ENCODE measurements around the gene SLC2A8.

Gene SLC2A8

DNA sequence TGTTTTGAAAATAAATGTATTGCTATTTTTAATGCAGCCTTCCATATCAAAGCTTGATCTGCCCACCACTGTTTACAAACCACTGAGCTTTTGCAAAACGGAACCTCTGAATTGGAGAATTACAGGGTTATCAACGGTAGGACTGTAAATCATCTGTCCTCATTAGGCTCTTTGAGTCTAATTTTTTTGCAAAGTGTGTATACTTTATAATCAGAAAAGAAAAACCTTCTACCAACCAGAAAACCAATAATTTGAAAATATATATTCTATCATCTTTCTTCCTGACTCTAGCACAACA, 6.8 kb upstream of the SLC2A8 start:
- Histone ChIP-seq H3K9me2 (replicated peaks; ENCODE audit: insufficient read depth, low read length) (no peaks in the 10 kb centered on the region), H3K4me1 (ENCODE audit: low read length) (peaks cover 4% of the 10 kb centered on the region; the same call in 1 of the 2 replicates), H3K27me3 (replicated peaks; ENCODE audit: insufficient read depth, low read length) (no peaks in the 10 kb centered on the region), H3K4me3 (ENCODE audit: low read length) (no peak overlapping the region), H3K9me3 (replicated peaks; ENCODE audit: insufficient read depth, low read length) (no peaks in the 10 kb centered on the region), H3K79me2 (ENCODE audit: low read length) (no peaks in the 10 kb centered on the region), H3K4me2 (ENCODE audit: low read depth, low read length) (no peak overlapping the region), H2AFZ (ENCODE audit: low read length) (no peak overlapping the region), H4K20me1 (ENCODE audit: insufficient read depth, low read length) (no peaks in the 10 kb centered on the region), H3K9ac (ENCODE audit: low read length) (no peak overlapping the region), H3K27ac (ENCODE audit: low read length) (no peak overlapping the region), H3F3A (ENCODE audit: insufficient read depth, low read length) (no peaks in the 10 kb centered on the region), H3K36me3 (replicated peaks; ENCODE audit: insufficient read depth, low read length) (no peaks in the 10 kb centered on the region)
- TF ChIP-seq EZH2 (optimal IDR thresholded peaks at IDR 0.05; ENCODE audit: low read depth, low read length) (no peak), EZH2phosphoT487 (IDR thresholded peaks at IDR 0.05; ENCODE audit: low read length) (no peak)
- TF ChIP-seq, protein P1, sequence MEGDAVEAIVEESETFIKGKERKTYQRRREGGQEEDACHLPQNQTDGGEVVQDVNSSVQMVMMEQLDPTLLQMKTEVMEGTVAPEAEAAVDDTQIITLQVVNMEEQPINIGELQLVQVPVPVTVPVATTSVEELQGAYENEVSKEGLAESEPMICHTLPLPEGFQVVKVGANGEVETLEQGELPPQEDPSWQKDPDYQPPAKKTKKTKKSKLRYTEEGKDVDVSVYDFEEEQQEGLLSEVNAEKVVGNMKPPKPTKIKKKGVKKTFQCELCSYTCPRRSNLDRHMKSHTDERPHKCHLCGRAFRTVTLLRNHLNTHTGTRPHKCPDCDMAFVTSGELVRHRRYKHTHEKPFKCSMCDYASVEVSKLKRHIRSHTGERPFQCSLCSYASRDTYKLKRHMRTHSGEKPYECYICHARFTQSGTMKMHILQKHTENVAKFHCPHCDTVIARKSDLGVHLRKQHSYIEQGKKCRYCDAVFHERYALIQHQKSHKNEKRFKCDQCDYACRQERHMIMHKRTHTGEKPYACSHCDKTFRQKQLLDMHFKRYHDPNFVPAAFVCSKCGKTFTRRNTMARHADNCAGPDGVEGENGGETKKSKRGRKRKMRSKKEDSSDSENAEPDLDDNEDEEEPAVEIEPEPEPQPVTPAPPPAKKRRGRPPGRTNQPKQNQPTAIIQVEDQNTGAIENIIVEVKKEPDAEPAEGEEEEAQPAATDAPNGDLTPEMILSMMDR (IDR thresholded peaks at IDR 0.05; ENCODE audit: low read length) = no peak
- no peak for DNase-seq

DNA sequence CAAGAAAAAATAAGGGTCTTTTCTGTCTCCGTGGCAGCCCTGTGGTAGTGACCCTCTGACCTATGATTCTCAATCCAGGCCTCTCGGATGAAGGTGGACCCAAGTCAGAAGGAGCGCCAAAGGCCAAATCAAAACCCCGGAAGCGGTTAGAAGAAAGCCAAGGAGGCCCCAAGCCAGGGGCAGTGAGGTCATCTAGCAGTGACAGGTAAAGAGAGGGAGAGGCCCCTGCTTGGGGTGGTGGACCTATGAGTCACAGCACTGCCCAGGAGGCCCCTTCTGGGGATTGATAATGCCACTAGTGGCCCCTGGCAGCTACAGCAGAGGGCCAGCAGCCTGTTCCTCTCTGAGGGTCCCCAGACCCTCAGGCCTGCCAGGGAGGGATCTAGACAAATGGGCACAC, 6.4 kb upstream of the SLC2A8 start:
- DNase-seq = no peak
- no peaks in the 10 kb centered on the region for H3F3A ChIP-seq (ENCODE audit: insufficient read depth, low read length)
- no peaks in the 10 kb centered on the region for H4K20me1 ChIP-seq (ENCODE audit: insufficient read depth, low read length)
- H2AFZ ChIP-seq (ENCODE audit: low read length) = no peak overlapping the region
- H3K27me3 ChIP-seq (replicated peaks; ENCODE audit: insufficient read depth, low read length) = no peaks in the 10 kb centered on the region
- H3K9ac ChIP-seq (ENCODE audit: low read length) = no peak overlapping the region
- H3K27ac ChIP-seq (ENCODE audit: low read length) = no peak overlapping the region
- no peak overlapping the region for H3K4me2 ChIP-seq (ENCODE audit: low read depth, low read length)
- TF ChIP-seq, protein P1 (IDR thresholded peaks at IDR 0.05; ENCODE audit: low read length) = no peak
- TF ChIP-seq EZH2 (optimal IDR thresholded peaks at IDR 0.05; ENCODE audit: low read depth, low read length) (no peak), EZH2phosphoT487 (IDR thresholded peaks at IDR 0.05; ENCODE audit: low read length) (no peak)
- H3K9me3 ChIP-seq (replicated peaks; ENCODE audit: insufficient read depth, low read length) = no peaks in the 10 kb centered on the region
- H3K79me2 ChIP-seq (ENCODE audit: low read length) = no peaks in the 10 kb centered on the region
- no peaks in the 10 kb centered on the region for H3K9me2 ChIP-seq (replicated peaks; ENCODE audit: insufficient read depth, low read length)
- H3K36me3 ChIP-seq (replicated peaks; ENCODE audit: insufficient read depth, low read length) = no peaks in the 10 kb centered on the region
- no peak overlapping the region for H3K4me3 ChIP-seq (ENCODE audit: low read length)
- peaks cover 6% of the 10 kb centered on the region; the same call in 1 of the 2 replicates for H3K4me1 ChIP-seq (ENCODE audit: low read length)

DNA sequence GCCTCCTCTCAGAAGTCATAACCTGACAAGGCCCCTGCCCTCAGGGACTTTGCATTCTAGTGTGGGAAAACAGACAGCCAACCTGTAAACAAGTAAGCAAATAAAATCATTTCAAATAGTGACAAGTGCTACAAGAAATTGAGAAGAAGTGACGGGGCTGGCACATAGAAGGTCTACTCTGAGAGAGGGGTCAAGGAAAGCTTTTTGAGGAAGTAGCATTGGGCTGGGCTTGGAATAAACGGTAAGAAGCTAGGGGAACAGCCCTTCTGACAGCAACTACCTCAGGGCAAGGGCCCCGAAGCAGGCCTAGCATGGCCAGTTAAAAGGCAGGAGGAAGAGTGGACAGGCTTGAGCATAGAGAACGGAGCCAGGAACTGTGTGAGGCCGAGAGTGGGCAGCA, 4.8 kb upstream of the SLC2A8 start:
- Histone ChIP-seq H3K79me2 (ENCODE audit: low read length) (no peaks in the 10 kb centered on the region), H3K36me3 (replicated peaks; ENCODE audit: insufficient read depth, low read length) (no peaks in the 10 kb centered on the region), H4K20me1 (ENCODE audit: insufficient read depth, low read length) (no peaks in the 10 kb centered on the region), H3K27ac (ENCODE audit: low read length) (no peak overlapping the region), H3K4me2 (ENCODE audit: low read depth, low read length) (no peak overlapping the region), H3K9me3 (replicated peaks; ENCODE audit: insufficient read depth, low read length) (no peaks in the 10 kb centered on the region), H3K9ac (ENCODE audit: low read length) (no peak overlapping the region), H3K4me1 (ENCODE audit: low read length) (peaks cover 13% of the 10 kb centered on the region; the same call in 1 of the 2 replicates), H3K4me3 (ENCODE audit: low read length) (no peak overlapping the region), H2AFZ (ENCODE audit: low read length) (no peak overlapping the region), H3F3A (ENCODE audit: insufficient read depth, low read length) (no peaks in the 10 kb centered on the region), H3K9me2 (replicated peaks; ENCODE audit: insufficient read depth, low read length) (no peaks in the 10 kb centered on the region), H3K27me3 (replicated peaks; ENCODE audit: insufficient read depth, low read length) (no peaks in the 10 kb centered on the region)
- TF ChIP-seq, protein P1 (IDR thresholded peaks at IDR 0.05; ENCODE audit: low read length) = no peak
- TF ChIP-seq EZH2 (optimal IDR thresholded peaks at IDR 0.05; ENCODE audit: low read depth, low read length) = no peak
- no peak for TF ChIP-seq EZH2phosphoT487 (IDR thresholded peaks at IDR 0.05; ENCODE audit: low read length)
- no peak for DNase-seq

Data from MM.1S (cell line).